OCI-LY7 (cell line): ENCODE measurements around the gene SELENOS. TPM values are rescaled to one million over a fixed set of nuclear protein-coding genes. Genes with fewer than 3 reads are reported as not detected.

Experiments used
- BruUV-seq: library from RNA; stranded (reverse); fragments of 400-500 nt; replicated peaks from 2 replicates; lab custom pipeline; 2021; lab: Mats Ljungman, UMichigan
- CTCF ChIA-PET: fragments of 300-600 bp; sonication (Branson Sonifier 250); formaldehyde crosslinking; loops from one replicate; lab custom pipeline; 2022; ENCODE audit warnings: antibody characterized with exemption; ENCODE audit not compliant: unreplicated experiment; lab: Charles Lee
- POLR2A ChIA-PET: fragments of 300-600 bp; sonication (Branson Sonifier 250); formaldehyde crosslinking; loops from one replicate; lab custom pipeline; 2022; ENCODE audit warnings: antibody characterized with exemption; lab: Charles Lee
- DNase-seq: peaks from one replicate; pipeline ENCODE4 v3.0.0-alpha.2; 2015; ENCODE audit warnings: low spot score
- H2AFZ ChIP-seq: fragments of 200-600 bp; sonication (generic), shearing (Covaris generic); 2 replicates; pipeline ENCODE4 v1.6.1; 2014; ENCODE audit warnings: mild to moderate bottlenecking, antibody characterized with exemption, low read length, moderate library complexity
- H3K27ac ChIP-seq: fragments of 200-600 bp; sonication (generic); 2 replicates; pipeline ENCODE4 v1.5.1; 2014; ENCODE audit warnings: mixed run types, low read depth, mild to moderate bottlenecking, moderate library complexity, low read length, inconsistent platforms; ENCODE audit not compliant: poor library complexity, severe bottlenecking
- H3K36me3 ChIP-seq: fragments of 200-600 bp; sonication (generic); 2 replicates; pipeline ENCODE4 v1.6.1; 2014; ENCODE audit warnings: mild to moderate bottlenecking, antibody characterized with exemption, low read length, moderate library complexity, mixed read lengths; ENCODE audit not compliant: insufficient read depth
- H3K4me1 ChIP-seq: fragments of 200-600 bp; sonication (generic); 2 replicates; pipeline ENCODE4 v1.5.1; 2014; ENCODE audit warnings: mild to moderate bottlenecking, low read length; ENCODE audit not compliant: insufficient read depth, poor library complexity, severe bottlenecking
- H3K4me2 ChIP-seq: fragments of 200-600 bp; sonication (generic); 2 replicates; pipeline ENCODE4 v1.6.1; 2014; ENCODE audit warnings: mild to moderate bottlenecking, low read length
- H3K4me3 ChIP-seq: fragments of 200-600 bp; sonication (generic); 2 replicates; pipeline ENCODE4 v1.5.1; 2014; ENCODE audit warnings: mild to moderate bottlenecking, low read depth, low read length; ENCODE audit not compliant: poor library complexity, severe bottlenecking
- H3K79me2 ChIP-seq: fragments of 200-600 bp; sonication (generic); 2 replicates; pipeline ENCODE4 v1.6.1; 2016; ENCODE audit warnings: low read depth, mild to moderate bottlenecking, low read length, moderate library complexity, mixed read lengths; ENCODE audit not compliant: insufficient read depth
- H3K9me2 ChIP-seq: fragments of 200-600 bp; sonication (generic); 2 replicates; pipeline ENCODE4 v1.6.1; 2016; ENCODE audit warnings: mild to moderate bottlenecking, low read length, mixed read lengths; ENCODE audit not compliant: insufficient read depth
- H3K9me3 ChIP-seq: fragments of 200-600 bp; sonication (generic); 2 replicates; pipeline ENCODE4 v1.6.1; 2014; ENCODE audit warnings: mild to moderate bottlenecking, mixed run types, low read length, mixed read lengths
- H4K20me1 ChIP-seq: fragments of 200-600 bp; sonication (generic); 2 replicates; pipeline ENCODE4 v1.6.1; 2014; ENCODE audit warnings: mild to moderate bottlenecking, antibody characterized with exemption, low read length, moderate library complexity, mixed read lengths; ENCODE audit not compliant: insufficient read depth
- EZH2phosphoT487 ChIP-seq: fragments of 200-600 bp; sonication (generic); IDR thresholded peaks from 2 replicates; pipeline ENCODE4 v1.6.1; 2018; ENCODE audit warnings: low read depth, borderline replicate concordance, mild to moderate bottlenecking, mixed run types, antibody characterized with exemption, low read length, moderate library complexity, mixed read lengths
- intact Hi-C: fragments of 100-400 bp; cut with micrococcal nuclease; formaldehyde crosslinking; loops from one replicate; pipeline ENCODE4 v1.10.0; 2022; ENCODE audit not compliant: unreplicated experiment
- total RNA-seq, 2 experiments: library from RNA; depleted of rRNA in 1 of 2; stranded (reverse); fragments of >200 nt in 1 of 2; shearing (Covaris generic) in 1 of 2; gene quantifications; 2 replicates each; pipeline ENCODE4 v1.2.3, GENCODE V29; 2014 to 2022
- TF ChIP-seq, protein P1 (sequence below): fragments of 200-600 bp; sonication (generic); conservative IDR thresholded peaks from 2 replicates; pipeline ENCODE4 v1.5.1; 2014; ENCODE audit warnings: mild to moderate bottlenecking, antibody characterized with exemption, low read length, moderate library complexity, mixed read lengths

Gene SELENOS
- total RNA-seq, 2 experiments from 2014 or later: 29.1 to 36.1 TPM

DNA sequence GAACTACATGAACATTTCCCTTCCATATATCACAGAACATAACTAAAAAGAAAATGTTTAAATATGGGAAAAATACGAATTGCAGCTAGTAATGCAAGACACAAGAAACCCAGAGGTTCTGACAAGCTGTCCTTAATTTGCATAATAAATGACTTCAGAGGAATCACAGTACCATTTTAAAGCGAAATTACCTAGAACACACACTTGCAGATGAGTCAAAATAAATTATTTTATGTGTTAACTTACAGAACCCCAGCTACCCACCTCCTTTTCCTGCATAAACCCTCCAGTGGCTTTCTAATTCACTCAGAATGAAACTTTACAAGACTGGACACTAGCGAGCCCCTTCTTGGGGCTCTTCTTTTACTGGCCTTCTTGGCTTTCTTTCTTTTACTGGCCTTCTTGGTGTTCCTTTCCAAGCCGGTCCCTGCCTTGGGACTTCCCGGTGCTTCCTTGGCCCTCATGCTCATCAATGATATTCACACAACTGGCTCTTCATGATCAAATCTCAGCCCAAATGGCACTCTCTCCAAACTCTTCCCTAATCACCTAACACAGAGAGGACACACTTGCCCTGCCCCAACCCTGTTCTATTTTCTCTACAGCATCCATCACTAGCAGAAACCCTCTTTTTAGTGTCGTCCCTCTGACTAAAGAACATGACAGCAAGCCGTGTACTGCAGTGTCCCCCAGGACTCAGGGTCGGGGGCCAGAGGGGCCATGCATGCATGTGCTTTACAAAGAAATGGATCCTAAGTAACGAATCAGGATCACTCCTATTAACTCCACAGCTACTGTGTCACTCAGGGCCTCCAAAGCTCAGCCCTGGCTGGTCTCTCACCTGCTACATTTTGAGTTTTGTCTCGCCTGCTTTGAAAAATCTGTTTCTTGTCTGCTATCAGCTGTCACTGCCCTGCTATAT lies 30.2 kb downstream of the SELENOS start:
- BruUV-seq: no TSS peak
- H3K9me2 ChIP-seq: no peaks in the 10 kb centered on the region
- intact Hi-C loops: no loop called here
- H2AFZ ChIP-seq: no peak overlapping the region
- H3K27ac ChIP-seq: no peak overlapping the region
- no peaks in the 10 kb centered on the region for H3K9me3 ChIP-seq
- H3K4me2 ChIP-seq: peak overlapping the region; percentile 38
- H3K36me3 ChIP-seq: no peaks in the 10 kb centered on the region
- peaks cover 9% of the 10 kb centered on the region for H4K20me1 ChIP-seq
- H3K4me3 ChIP-seq: no peak overlapping the region
- DNase-seq: no peak
- ChIA-PET POLR2A (interaction anchor here (1.0 to 1.2 kb wide), 2 partner anchors 107 to 120 kb away, joined by 3 to 7 read pairs; no protein-coding TSS in a partner anchor), CTCF (interaction anchor here (0.5 to 0.8 kb wide), 2 partner anchors 41 to 119 kb away, joined by 3 read pairs; no protein-coding TSS in a partner anchor)
- peaks cover 49% of the 10 kb centered on the region for H3K4me1 ChIP-seq
- peaks cover under 1% of the 10 kb centered on the region; the same call in 1 of the 2 replicates for H3K79me2 ChIP-seq
- TF ChIP-seq, protein P1, sequence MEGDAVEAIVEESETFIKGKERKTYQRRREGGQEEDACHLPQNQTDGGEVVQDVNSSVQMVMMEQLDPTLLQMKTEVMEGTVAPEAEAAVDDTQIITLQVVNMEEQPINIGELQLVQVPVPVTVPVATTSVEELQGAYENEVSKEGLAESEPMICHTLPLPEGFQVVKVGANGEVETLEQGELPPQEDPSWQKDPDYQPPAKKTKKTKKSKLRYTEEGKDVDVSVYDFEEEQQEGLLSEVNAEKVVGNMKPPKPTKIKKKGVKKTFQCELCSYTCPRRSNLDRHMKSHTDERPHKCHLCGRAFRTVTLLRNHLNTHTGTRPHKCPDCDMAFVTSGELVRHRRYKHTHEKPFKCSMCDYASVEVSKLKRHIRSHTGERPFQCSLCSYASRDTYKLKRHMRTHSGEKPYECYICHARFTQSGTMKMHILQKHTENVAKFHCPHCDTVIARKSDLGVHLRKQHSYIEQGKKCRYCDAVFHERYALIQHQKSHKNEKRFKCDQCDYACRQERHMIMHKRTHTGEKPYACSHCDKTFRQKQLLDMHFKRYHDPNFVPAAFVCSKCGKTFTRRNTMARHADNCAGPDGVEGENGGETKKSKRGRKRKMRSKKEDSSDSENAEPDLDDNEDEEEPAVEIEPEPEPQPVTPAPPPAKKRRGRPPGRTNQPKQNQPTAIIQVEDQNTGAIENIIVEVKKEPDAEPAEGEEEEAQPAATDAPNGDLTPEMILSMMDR: no peak
- TF ChIP-seq EZH2phosphoT487: no peak

DNA sequence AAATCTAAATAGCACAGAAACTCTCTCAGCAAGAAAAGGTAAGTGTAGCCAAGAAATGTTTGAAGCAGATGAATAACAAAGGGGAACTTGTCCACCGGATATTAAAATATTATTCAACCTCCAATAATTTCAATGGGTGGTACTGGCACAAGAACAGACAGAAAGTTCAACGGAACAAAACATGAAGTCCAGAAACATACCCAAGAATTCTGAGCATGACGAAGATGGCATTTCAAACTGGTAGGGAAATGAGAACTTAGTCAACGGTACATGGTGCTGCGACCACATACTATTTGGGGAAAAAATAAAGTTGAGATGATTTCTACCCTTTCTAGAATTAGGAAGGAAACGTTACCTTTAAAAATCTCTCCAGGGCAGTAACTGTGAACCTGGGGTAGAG lies 30.9 kb downstream of the SELENOS start:
- DNase-seq: no peak
- intact Hi-C loops: no loop called here
- no peak overlapping the region for H3K27ac ChIP-seq
- BruUV-seq: no TSS peak
- peaks cover 55% of the 10 kb centered on the region for H3K4me1 ChIP-seq
- H3K9me2 ChIP-seq: no peaks in the 10 kb centered on the region
- no peak for TF ChIP-seq EZH2phosphoT487
- TF ChIP-seq, protein P1: no peak
- H3K79me2 ChIP-seq: peaks cover 7% of the 10 kb centered on the region; the same call in 1 of the 2 replicates
- ChIA-PET POLR2A (interaction anchor here (0.6 to 2.2 kb wide), 5 partner anchors 9 to 323 kb away, joined by 3 to 6 read pairs (median 3); no protein-coding TSS in a partner anchor), CTCF (interaction anchor here (0.5 kb wide), 1 partner anchor 118 kb away, joined by 3 read pairs; no protein-coding TSS in a partner anchor)
- no peak overlapping the region for H2AFZ ChIP-seq
- H3K4me3 ChIP-seq: no peak overlapping the region
- H3K36me3 ChIP-seq: no peaks in the 10 kb centered on the region
- H3K9me3 ChIP-seq: no peaks in the 10 kb centered on the region
- peak overlapping the region; percentile 38 for H3K4me2 ChIP-seq
- peaks cover 9% of the 10 kb centered on the region for H4K20me1 ChIP-seq
